ENCODE measurements around the gene STN1. TPM values are rescaled to one million over a fixed set of nuclear protein-coding genes. Genes with fewer than 3 reads are reported as not detected.

Gene STN1
- total and polyA plus RNA-seq, 12 donors = 16.5 to 38.7 (median 31.4) TPM

GRCh38 chr10:103916876-103917275 lies 1.1 kb downstream of the STN1 start:
- Histone ChIP-seq H3K9me3 (peaks cover 0 to 8% (median 0%) of the 10 kb centered on the region in 11 donors), H3K4me1 (peaks cover 10 to 53% (median 34%) of the 10 kb centered on the region in 9 donors), H3K27ac (peak overlapping the region; percentile 52 to 99 (median 95)), H3K27me3 (no peaks in the 10 kb centered on the region), H3K36me3 (peaks cover 0 to 5% (median 0%) of the 10 kb centered on the region in 9 donors), H3K4me3 (peak overlapping the region in 9 of 10 donors; percentile 54 to 88 (median 81))
- 45 to 51% methylated on average over 2 of the region's 2 CpGs for WGBS, 2 donors
- TF ChIP-seq CTCF (IDR thresholded peaks at IDR 0.05) = no peak
- intact Hi-C loops (cut with DNase I) = loop anchor here in 4 of 10 donors (5.0 to 10.0 kb wide), 3 partner anchors 50 to 418 kb away; partner anchors contain the start of genes SLK (in 3 of the 4), ITPRIP (in 1 of the 4) and SFR1 (in 1 of the 4)
- DNase-seq (no peak), ATAC-seq (no peak)

GRCh38 chr10:103916254-103916653 lies 1.7 kb downstream of the STN1 start:
- ATAC-seq (no peak), DNase-seq (peak in 1 of 2 donors; percentile 25)
- Histone ChIP-seq H3K27ac (peak overlapping the region; percentile 52 to 99 (median 95)), H3K36me3 (peaks cover 0 to 7% (median 0%) of the 10 kb centered on the region in 9 donors), H3K27me3 (no peaks in the 10 kb centered on the region), H3K4me3 (peak overlapping the region in 9 of 10 donors; percentile 54 to 88 (median 81)), H3K4me1 (peaks cover 10 to 55% (median 34%) of the 10 kb centered on the region in 9 donors), H3K9me3 (peaks cover 0 to 8% (median 0%) of the 10 kb centered on the region in 11 donors)
- intact Hi-C loops (cut with DNase I) = loop anchor here in 4 of 10 donors (5.0 to 10.0 kb wide), 3 partner anchors 51 to 419 kb away; partner anchors contain the start of genes SLK (in 3 of the 4), ITPRIP (in 1 of the 4) and SFR1 (in 1 of the 4)
- no peak for TF ChIP-seq CTCF (IDR thresholded peaks at IDR 0.05)
- WGBS, 2 donors = 23 to 50% methylated on average over 1 of the region's 1 CpG

- DNase-seq (no peak), ATAC-seq (no peak)
- Histone ChIP-seq H3K4me3 (peak overlapping the region in 7 of 10 donors; percentile 66 to 88 (median 81)), H3K27ac (peak overlapping the region; percentile 52 to 99 (median 95)), H3K4me1 (peaks cover 10 to 60% (median 34%) of the 10 kb centered on the region in 9 donors), H3K27me3 (no peaks in the 10 kb centered on the region), H3K9me3 (peaks cover 0 to 8% (median 0%) of the 10 kb centered on the region in 11 donors), H3K36me3 (peaks cover 0 to 7% (median 0%) of the 10 kb centered on the region in 9 donors)
- WGBS, 2 donors = 50 to 60% methylated on average over 6 of the region's 6 CpGs
- intact Hi-C loops (cut with DNase I) = loop anchor here in 4 of 10 donors (5.0 to 10.0 kb wide), 3 partner anchors 52 to 419 kb away; partner anchors contain the start of genes SLK (in 3 of the 4), ITPRIP (in 1 of the 4) and SFR1 (in 1 of the 4)
- TF ChIP-seq CTCF (IDR thresholded peaks at IDR 0.05) = no peak
These were observed 2.2 kb downstream of the STN1 start for GRCh38 chr10:103915796-103916195.

GRCh38 chr10:103912759-103913158 lies 5.2 kb downstream of the STN1 start:
- ATAC-seq (no peak), DNase-seq (no peak)
- intact Hi-C loops (cut with DNase I) = loop anchor here in 1 of 10 donors (10.0 kb wide), 1 partner anchor 422 kb away; the partner anchor contains the start of gene ITPRIP
- H3K4me1 ChIP-seq = peaks cover 14 to 80% (median 41%) of the 10 kb centered on the region in 9 donors
- 92 to 97% methylated on average over 4 of the region's 4 CpGs for WGBS, 2 donors
- peaks cover 0 to 8% (median 0%) of the 10 kb centered on the region in 11 donors for H3K9me3 ChIP-seq
- no peak for TF ChIP-seq CTCF (IDR thresholded peaks at IDR 0.05)
- peaks cover 0 to 15% (median 0%) of the 10 kb centered on the region in 9 donors for H3K36me3 ChIP-seq
- no peaks in the 10 kb centered on the region for H3K27me3 ChIP-seq
- H3K4me3 ChIP-seq = no peak overlapping the region
- H3K27ac ChIP-seq = peak overlapping the region in 1 of 10 donors; percentile 89

Data from heart right ventricle (tissue), 16 donors.